SK-N-SH (cell line): ENCODE measurements around the gene ACTL10.

ENCODE experiments used
- EP300 ChIP-seq, 2 experiments: IDR thresholded peaks; 2 replicates each; pipeline versions ENCODE4 v1.4.0 to v1.6.1; 2012; ENCODE audit warnings: borderline replicate concordance in 1 of 2, low read depth in 1 of 2, low read length in 1 of 2
- TF ChIP-seq, protein P1 (sequence below): fragments of 200-600 bp; sonication (generic); IDR thresholded peaks from 2 replicates; pipeline ENCODE4 v1.6.1; 2017; ENCODE audit warnings: antibody characterized with exemption, mild to moderate bottlenecking, moderate library complexity

DNA sequence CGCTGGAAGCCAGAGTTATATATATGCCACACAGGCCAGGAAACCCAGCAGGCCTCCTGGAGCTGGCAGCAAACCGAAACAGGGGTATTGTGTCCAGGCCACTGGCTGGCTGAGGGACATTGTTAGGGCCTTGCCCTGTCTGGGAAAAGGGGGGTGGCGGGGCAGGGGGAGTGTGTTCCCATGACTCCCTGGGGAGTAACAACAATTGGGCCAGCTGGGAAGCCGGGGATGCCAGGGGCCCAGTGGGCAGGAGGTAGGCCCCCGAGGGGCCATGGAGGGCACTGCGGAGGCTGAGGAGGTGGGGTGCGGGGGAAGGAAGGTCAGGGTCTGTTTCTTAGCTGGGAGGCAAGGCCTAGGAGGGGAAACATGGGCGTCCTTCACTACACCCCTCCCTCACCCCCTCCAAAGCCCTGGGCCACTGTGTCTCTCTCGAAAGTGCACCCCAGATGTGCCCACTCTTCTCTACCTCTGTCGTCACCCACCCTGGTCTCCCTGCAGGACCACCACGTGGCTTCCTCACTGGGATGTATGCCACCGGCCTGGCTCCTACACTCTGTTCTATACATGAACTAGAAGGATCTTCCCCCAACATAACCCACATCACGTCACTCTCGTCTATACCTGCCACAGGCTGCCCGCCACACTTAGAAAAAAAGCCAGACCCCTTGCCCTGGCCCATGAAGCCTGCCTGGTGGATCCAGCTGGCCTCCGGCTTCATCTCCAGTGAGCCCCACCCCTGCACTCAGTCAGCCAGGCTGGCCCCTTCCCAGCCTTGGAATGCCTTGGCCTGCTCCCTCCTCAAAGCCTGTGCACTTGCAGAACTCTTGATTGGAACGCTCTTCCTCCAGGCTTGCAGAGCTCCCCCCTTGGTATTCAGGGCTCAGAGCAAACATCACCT, 27.2 kb downstream of the ACTL10 start:
- TF ChIP-seq, protein P1, sequence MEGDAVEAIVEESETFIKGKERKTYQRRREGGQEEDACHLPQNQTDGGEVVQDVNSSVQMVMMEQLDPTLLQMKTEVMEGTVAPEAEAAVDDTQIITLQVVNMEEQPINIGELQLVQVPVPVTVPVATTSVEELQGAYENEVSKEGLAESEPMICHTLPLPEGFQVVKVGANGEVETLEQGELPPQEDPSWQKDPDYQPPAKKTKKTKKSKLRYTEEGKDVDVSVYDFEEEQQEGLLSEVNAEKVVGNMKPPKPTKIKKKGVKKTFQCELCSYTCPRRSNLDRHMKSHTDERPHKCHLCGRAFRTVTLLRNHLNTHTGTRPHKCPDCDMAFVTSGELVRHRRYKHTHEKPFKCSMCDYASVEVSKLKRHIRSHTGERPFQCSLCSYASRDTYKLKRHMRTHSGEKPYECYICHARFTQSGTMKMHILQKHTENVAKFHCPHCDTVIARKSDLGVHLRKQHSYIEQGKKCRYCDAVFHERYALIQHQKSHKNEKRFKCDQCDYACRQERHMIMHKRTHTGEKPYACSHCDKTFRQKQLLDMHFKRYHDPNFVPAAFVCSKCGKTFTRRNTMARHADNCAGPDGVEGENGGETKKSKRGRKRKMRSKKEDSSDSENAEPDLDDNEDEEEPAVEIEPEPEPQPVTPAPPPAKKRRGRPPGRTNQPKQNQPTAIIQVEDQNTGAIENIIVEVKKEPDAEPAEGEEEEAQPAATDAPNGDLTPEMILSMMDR = no peak
- no peak for TF ChIP-seq EP300 (IDR thresholded peaks at IDR 0.05; ENCODE audit: borderline replicate concordance in 1 of 2, low read depth in 1 of 2, low read length in 1 of 2)
